Astrocyte of the spinal cord (primary cell): ENCODE results near the gene MYLK2.

Experiments used
- DNase-seq: peaks from one replicate; pipeline ENCODE4 v3.0.0; 2011; ENCODE audit warnings: low read depth, low spot score
- H3K4me3 ChIP-seq: 2 replicates; pipeline ENCODE4 v1.5.1; 2011; ENCODE audit warnings: low read depth, mild to moderate bottlenecking, low read length, moderate library complexity
- CTCF ChIP-seq: IDR thresholded peaks from 2 replicates; pipeline ENCODE4 v1.5.1; 2012; ENCODE audit warnings: low read depth, mild to moderate bottlenecking, low read length, inconsistent platforms
- in situ Hi-C: cut with HindIII; loops from 2 replicates; pipeline ENCODE4 v1.10.0; 2017; ENCODE audit warnings: low sequenced_read_pairs

The MYLK2 gene

DNA sequence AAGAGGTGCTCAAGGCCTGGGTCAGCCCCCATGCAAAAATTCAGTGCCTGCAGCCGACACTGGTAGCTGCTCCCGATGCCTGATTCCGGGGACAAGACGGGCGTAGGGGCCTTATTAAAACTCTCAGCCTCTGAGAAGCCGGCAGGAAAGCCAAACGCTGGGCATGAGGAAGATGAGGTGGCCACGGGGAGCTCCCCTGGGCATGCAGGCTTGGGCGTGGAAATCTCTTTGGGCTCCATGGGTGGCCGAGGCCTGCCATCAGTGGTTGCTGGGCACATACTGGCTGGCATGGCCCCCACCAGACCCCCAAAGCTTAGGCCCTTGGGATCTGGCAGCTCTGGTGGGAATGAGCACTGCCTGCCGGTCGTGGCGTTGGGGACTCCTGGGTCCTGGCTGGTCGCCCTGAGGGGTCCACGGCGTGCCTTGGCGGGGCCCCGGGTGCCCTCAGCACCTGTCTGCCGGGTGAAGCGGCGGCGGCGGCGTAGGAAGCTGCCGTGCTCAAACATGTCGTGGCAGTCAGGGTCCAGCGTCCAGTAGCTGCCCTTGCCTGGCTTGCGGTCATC lies 25.7 kb downstream of the MYLK2 start:
- in situ Hi-C loops: no loop called here
- no peak for DNase-seq
- TF ChIP-seq CTCF: no peak
- peak overlapping the region; percentile 18 for H3K4me3 ChIP-seq

DNA sequence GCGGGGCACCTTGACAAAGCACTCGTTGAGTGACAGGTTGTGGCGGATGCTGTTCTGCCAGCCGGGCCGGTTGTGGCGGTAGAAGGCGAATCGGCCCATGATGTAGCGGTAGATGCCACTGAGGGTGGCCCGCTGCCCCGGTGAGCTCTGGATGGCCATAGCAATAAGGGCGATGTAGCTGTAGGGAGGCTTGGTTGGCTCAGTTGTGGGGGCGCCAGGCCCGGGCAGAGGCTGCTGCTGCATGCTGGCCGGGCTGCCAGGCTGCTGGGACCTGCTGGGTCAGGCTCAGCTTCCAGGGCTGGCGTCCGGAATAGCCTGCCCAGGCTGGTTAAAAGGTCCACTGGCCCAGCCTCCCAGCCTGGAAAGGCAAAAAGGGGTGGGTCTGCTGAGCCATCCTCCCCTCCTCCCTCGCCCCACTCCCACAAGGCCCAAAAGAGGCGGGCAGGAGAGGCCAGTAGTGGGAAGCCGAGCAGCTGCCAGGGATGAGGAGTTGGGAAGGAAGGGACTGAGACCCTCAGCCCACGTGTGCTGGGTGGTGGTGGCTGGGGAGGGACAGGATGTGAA lies 26.2 kb downstream of the MYLK2 start, which contains the start of gene FOXS1:
Gene FOXS1, minus strand, starts transcription at position 305 of the 564 bp plus-strand sequence. Its CDS starts 62 bp downstream, at position 243.
- peak within 1 kb of the TSS; percentile 18 for H3K4me3 ChIP-seq
- in situ Hi-C loops: no loop called here
- peak; percentile 36 for DNase-seq
- no peak for TF ChIP-seq CTCF

- in situ Hi-C loops: no loop called here
- TF ChIP-seq CTCF: no peak
- no peak for DNase-seq
- no peak overlapping the region for H3K4me3 ChIP-seq
These were observed 27.6 kb downstream of the MYLK2 start for GRCh38 chr20:31846793-31847138.

DNA sequence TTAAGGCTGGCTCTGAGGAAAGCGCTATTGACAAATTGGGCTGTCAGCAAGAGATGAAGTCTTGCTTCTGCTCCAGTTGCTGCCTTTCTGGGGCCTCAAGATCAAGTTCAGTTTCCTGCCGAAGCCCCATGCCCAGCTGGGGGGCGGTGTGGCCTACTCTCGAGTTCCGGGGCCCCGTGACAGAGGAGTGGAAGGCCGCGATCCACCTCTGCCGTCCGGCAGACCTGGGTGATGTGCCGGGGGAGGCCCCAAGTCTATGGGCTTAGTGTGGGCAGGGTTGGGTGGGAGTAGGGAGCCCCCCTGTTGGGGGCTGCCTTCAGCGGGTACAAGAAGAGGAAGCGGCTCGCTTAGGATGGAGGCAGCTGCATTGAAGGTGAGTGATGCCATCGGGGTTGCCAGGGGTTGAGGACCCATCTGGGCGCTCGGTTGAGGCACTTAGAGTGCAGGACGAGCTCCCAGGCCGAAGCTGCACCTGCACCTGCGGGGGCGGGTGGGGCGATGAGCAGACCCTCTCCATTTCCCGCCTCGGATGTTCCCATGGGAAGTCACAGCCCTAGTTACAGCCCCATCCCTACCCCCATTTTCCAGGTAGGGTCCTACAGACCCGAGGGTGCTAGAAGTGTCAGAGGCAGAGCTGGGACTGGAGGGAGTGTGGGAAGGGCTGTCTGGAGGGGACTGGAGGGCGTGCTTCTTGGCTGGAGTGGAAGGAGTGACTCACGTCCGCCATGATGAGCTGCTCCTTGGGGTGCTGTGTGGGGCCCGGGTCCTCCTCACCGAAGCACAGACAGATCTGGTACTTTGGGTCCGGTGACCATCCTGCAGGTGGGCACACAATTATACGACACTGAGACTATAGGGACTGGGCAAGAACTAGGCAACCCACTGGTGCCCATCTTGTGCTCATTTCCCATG lies 29.2 kb downstream of the MYLK2 start:
- in situ Hi-C loops: no loop called here

GRCh38 chr20:31849306-31849930 lies 30.3 kb downstream of the MYLK2 start:
- H3K4me3 ChIP-seq: no peak overlapping the region
- DNase-seq: no peak
- in situ Hi-C loops: no loop called here
- no peak for TF ChIP-seq CTCF

More for the DNA sequence above, 29.2 kb downstream of the MYLK2 start:
- TF ChIP-seq CTCF: no peak
- H3K4me3 ChIP-seq: no peak overlapping the region
- DNase-seq: no peak

DNA sequence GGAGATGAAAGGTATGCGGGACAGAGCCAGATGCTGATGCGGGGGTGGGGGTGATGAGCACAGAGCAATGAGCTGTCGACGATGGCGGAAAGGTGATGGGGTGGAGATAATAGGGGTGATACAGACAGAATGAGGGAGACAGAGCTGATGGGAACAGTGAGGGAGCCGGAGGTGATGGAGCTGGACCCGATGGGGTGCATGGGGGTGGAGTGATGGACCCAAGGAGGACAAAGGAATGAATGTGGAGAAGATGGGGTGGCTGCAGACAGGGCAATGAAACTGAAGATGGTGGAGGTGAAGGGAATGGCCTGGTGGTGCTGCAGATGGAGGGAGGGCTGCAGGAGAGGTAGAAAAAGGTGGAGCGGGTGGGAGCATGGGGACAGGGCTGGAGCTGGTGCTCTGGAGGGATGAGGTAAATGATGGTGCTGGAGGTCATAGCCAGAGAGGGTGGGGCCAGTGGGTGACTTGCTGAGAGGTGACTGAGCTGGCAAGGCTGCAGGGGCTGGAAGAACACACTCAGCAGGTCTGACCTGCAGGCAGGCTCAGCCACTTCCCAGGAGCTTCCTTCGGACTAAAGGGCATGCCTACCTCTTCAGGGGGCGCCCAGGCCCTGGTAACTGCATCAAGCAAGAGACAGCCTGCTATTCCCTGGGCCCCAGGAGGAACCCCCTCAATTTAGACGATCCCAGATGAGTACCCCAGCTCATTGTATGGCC lies 32.2 kb downstream of the MYLK2 start:
- DNase-seq: no peak
- no peak overlapping the region for H3K4me3 ChIP-seq
- in situ Hi-C loops: no loop called here
- TF ChIP-seq CTCF: no peak
